VCaP (cell line): ENCODE results near the gene LPP.

ENCODE experiments used
- H3K27ac ChIP-seq: fragments of 450-650 bp; 2 replicates; pipeline ENCODE4 v1.5.1; 2017
- TF ChIP-seq, protein P1 (sequence below): fragments of 450-650 bp; conservative IDR thresholded peaks from 2 replicates; pipeline ENCODE4 v1.5.1; 2017; ENCODE audit warnings: mild to moderate bottlenecking, moderate library complexity

The LPP gene

GRCh38 chr3:188908002-188908850 is 754.3 kb downstream of the LPP start:
- no peak overlapping the region for H3K27ac ChIP-seq

DNA sequence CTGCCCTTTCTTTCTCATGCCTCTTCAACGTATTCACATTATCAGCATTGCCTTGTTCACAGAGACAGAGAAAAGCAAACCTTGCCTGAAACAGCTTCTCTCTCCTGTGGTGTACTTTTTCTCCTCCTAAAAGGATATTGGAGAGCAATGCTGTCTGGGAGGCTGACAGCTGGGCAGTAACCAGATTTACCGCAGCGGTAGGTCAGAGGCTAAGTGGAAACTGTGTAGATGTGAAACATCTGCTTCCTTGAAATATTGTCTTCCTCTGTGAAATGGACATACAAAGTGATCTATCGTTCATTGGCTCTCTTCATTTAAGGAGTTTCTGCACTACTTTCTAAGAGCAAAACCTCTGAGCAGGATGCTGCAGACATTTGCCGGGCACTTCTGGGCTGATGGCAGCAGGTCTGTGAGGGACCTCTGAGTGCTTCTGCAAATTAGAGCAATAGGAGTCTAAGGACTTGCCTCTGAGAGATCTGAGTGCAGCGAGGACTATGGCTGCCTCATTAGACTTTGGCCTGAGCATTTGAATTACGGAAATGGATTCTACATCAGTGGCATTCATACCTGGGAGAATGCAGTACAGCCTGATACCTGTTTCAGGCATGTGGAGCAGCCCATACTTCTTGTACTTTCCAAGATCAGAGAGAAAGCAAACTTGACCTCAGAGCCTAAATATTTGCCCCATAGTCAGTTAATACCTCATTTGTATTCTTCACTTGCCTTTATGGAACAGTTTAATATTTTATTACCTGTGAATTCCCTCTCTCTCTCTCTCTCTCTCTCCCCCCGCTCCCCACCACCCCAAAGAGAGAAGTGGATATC is 757.3 kb downstream of the LPP start:
- TF ChIP-seq, protein P1, sequence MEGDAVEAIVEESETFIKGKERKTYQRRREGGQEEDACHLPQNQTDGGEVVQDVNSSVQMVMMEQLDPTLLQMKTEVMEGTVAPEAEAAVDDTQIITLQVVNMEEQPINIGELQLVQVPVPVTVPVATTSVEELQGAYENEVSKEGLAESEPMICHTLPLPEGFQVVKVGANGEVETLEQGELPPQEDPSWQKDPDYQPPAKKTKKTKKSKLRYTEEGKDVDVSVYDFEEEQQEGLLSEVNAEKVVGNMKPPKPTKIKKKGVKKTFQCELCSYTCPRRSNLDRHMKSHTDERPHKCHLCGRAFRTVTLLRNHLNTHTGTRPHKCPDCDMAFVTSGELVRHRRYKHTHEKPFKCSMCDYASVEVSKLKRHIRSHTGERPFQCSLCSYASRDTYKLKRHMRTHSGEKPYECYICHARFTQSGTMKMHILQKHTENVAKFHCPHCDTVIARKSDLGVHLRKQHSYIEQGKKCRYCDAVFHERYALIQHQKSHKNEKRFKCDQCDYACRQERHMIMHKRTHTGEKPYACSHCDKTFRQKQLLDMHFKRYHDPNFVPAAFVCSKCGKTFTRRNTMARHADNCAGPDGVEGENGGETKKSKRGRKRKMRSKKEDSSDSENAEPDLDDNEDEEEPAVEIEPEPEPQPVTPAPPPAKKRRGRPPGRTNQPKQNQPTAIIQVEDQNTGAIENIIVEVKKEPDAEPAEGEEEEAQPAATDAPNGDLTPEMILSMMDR: no peak
- H3K27ac ChIP-seq: no peak overlapping the region

More at GRCh38 chr3:188908002-188908850, 754.3 kb downstream of the LPP start:
- TF ChIP-seq, protein P1: no peak

- TF ChIP-seq, protein P1: no peak
- no peak overlapping the region for H3K27ac ChIP-seq
Observed at GRCh38 chr3:188913084-188913483, 759.1 kb downstream of the LPP start.

DNA sequence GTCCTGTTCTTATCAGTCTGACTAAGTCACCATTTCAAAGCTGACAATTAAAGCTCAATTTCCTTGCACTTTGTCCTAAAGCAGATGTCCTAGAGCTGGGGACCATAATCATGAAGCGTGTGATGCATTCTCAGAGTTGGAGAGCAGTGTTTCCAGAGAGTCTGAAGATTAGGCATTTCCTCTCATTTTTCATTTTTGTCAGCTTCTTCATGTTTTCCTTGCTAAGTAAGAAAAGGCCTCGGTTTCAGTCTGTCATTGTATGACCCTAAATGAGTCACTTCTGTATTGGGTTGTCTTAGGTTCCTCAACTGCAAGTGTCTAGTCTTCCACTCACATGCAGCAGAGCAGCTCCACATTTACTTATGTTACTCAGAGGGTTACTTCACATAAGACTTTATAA is 760.6 kb downstream of the LPP start:
- no peak overlapping the region for H3K27ac ChIP-seq
- TF ChIP-seq, protein P1: no peak

DNA sequence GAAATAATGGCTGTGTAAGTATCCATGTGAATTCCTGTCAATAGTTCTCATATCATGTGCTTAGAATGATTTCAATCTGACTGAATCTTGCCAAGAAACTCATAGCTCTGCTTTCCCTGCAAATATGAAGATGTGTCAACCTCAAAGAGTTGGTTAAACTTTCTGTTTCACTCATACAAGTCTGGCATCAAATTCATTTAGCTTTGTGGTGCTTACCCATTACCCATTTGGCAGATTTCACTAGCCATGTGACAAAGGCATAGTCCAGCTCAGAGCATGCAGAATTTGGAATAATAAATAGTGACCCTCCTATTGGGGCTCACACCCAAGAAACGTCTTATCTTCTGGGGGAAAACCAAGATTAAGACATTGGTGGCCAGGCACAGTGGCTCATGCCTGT is 761.2 kb downstream of the LPP start:
- TF ChIP-seq, protein P1: no peak

GRCh38 chr3:188916934-188917401 is 763.0 kb downstream of the LPP start:
- TF ChIP-seq, protein P1: no peak
- no peak overlapping the region for H3K27ac ChIP-seq

More for the DNA sequence above, 761.2 kb downstream of the LPP start:
- no peak overlapping the region for H3K27ac ChIP-seq

- H3K27ac ChIP-seq: no peak overlapping the region
- TF ChIP-seq, protein P1: no peak
Observed at GRCh38 chr3:188918093-188918492, 764.1 kb downstream of the LPP start.
